EH (cell line): ENCODE data around the gene AURKB.
A peak's percentile ranks its signal among the peaks of the same experiment; 100 is the strongest.

Source experiments
- DNase-seq: peaks from one replicate; pipeline ENCODE4 v3.0.0-alpha.2; 2015; ENCODE audit warnings: low read depth

Gene AURKB

GRCh38 chr17:8161289-8162232 is 48.8 kb downstream of the AURKB start:
- DNase-seq = no peak

- no peak for DNase-seq
These were observed 49.6 kb downstream of the AURKB start for GRCh38 chr17:8160741-8161221.

DNA sequence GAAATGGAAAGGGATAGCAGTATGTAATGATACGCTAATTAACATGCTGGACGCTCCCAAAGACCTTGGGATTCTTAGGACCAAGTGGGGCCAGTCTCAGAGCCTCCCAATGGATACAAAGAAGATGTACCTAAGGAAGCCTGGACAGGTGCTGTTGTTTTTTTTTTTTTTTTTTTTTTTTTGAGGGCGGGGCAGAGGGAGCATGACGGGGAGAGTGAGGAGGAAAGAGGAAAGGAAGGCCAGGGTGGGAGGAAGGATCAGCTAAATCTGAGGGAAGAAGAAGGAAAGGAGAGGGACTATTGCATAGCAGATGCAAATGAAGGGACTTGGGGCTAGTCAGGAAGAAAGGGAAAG is 50.2 kb downstream of the AURKB start:
- no peak for DNase-seq

DNA sequence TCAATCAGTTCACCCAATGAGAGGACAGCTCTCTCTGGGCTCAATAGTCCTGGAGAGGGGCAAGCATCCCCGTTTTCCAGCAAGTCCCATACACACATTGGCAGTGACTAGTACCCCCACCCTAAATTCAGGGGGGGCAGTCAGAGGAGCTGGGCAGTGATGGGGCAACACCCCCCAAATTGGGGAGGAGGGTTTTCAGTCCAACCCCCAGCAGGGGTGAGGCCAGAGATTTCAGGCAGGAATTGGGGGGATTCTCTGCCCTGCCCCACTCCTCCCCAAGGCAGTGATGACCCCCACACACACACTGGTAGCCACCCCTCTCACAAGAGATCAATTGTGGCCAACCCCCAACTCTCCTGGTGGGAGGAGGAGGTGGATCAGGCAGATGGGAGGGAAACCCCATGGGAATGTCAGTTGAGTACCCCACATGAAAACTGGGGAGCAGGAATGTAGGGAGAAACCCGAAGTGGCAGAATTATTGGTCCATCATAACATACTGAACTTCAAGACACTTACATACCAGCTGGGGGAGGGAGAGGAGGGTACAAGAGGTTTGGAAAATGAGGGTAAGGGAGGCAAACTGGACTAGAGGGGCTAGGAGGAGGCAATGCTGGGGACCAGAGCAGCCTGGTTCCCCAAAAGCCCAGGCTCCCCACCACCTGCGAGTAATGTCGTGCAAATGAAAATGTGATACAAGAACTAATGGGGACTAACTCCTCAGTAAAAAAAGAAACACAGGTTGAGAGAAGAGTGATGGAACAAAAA is 50.7 kb downstream of the AURKB start:
- no peak for DNase-seq

DNA sequence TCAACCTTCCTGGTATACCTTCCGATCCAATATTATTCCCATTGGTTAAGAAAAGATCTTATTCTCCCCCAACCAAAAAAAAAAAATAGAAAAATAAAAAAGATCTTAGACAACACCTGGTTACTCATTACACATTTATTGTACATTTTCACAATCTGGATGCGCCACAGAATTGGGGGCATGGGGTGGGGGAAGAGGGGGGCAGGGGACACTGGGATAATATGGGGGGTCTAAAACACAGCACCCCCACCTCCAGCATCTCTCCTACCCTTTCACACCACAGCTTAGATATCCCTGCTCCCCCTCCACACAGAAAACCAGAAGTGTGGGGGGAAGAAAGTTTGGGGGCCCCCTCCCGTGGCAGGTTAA is 51.4 kb downstream of the AURKB start:
- DNase-seq = no peak

GRCh38 chr17:8158267-8159031 is 51.9 kb downstream of the AURKB start:
- peak; percentile 87 for DNase-seq

DNA sequence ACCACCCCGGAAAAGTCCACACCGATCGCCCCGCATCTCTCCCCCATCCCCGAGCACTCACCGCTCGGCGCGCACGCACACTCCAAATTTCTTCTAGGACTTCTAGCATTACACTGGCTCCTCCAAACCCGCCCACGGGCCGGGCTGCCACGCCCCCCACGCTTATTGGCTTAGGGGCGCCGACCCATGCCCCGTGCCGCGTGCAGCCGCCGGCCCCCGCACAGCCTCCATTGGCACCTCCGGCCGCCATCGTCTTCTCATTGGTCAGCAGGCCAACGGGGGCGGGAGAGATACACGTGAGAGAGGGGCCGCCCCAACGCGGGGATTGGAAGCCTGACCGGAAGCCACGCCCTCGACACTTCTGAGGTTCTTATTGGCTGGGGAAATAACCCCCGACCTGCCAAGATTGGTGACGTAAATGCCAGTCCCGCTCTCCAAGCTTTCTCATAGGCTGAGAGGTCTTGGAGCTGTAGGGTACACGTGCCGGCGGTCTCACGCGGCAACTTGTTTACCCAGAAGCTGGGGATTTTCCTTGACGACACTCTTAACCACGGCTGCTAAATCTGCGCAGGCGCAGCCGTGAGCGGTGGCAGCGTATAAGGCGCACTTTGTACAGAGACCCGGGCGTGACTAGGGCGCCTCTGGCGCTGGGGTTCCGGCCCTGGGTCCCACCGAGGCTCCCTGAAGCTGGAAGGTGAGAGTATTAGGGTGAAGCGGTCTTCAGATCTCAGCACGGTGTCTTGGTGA is 54.0 kb downstream of the AURKB start:
- peak; percentile 100 for DNase-seq

- no peak for DNase-seq
These were observed 54.5 kb downstream of the AURKB start for GRCh38 chr17:8155996-8156245.

DNA sequence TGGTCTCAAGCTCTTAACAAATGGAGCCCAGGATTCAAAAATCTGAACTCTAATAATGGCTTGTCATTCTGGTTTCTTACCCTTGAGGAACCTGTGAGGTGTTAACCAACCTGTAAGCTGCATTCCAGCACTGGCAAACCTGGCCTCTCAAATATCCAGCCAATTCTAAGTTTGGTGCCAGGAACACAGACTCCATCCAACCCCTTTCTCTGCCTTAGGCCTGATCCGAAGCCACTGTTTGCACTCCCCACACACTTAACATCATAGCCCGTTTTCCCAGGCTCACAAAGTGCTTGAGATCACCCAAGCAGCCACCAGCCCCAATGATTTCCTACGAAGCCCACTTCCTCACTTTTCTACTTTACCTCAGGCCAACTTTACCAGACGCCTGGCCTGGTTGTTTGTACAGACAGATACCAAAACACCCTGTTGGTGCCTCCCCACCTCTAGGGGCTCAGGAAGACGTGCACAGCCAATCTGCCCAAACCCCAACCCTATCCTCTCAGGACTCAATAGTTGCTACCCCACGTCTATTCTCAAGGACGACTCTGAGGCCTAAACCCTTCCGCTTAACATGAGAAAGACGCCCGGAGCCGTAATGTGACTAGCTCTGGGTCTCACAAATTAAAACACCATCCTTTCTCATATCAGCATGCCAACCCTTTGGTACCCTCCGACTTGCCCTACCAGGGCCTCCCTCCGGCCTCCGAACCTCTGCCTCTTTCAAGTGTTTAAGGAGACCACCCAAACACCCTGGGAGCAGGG is 55.0 kb downstream of the AURKB start:
- DNase-seq = no peak
